Vagina (tissue), 2 donors: ENCODE data around the gene SEMA3D.

Experiments
- POLR2A ChIP-seq, 2 donors: fragments of 450-650 bp; IDR thresholded peaks; one replicate each; pipeline ENCODE4 v1.6.1; 2017; ENCODE audit warnings: antibody characterized with exemption in 2 of 2, mild to moderate bottlenecking in 2 of 2, moderate library complexity in 2 of 2
- TF ChIP-seq, protein P1 (sequence below), 3 experiments: fragments of 450-650 bp in 2 of 3; fragments of 200-600 bp in 1 of 3; sonication (generic) in 1 of 3; IDR thresholded peaks; one replicate each; pipeline ENCODE4 v1.5.1; 2017 to 2019; ENCODE audit warnings: antibody characterized with exemption in 3 of 3, mild to moderate bottlenecking in 2 of 3, moderate library complexity in 2 of 3

DNA sequence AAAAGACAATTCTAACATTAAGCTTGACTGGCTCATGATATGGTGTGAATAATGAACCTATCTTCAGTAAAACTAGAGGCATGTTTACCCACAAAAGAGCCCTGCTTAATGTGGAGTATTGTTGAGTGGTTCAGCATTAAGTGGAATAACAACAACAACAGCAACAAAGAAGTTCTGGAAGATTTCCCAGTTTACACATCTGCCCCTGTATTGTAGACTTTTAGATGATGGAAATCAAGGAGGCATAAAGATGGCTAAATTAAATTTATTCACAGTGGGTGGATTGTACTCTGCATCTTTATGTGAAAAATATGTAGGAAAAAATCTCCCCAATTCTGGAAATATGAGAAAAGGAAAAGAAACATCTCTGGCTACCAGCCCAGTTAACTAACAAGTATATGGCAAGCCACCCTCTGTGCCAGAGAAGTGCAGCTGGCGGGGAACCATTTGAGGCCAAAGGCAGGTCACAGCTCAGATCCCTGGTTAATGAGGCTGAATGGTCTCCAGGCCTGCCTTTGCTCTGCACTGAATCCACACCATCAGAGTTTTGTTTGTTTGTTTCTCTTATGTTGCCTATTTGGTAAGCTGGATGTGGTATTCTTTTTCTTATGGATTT, 186.0 kb downstream of the SEMA3D start:
- TF ChIP-seq, protein P1, sequence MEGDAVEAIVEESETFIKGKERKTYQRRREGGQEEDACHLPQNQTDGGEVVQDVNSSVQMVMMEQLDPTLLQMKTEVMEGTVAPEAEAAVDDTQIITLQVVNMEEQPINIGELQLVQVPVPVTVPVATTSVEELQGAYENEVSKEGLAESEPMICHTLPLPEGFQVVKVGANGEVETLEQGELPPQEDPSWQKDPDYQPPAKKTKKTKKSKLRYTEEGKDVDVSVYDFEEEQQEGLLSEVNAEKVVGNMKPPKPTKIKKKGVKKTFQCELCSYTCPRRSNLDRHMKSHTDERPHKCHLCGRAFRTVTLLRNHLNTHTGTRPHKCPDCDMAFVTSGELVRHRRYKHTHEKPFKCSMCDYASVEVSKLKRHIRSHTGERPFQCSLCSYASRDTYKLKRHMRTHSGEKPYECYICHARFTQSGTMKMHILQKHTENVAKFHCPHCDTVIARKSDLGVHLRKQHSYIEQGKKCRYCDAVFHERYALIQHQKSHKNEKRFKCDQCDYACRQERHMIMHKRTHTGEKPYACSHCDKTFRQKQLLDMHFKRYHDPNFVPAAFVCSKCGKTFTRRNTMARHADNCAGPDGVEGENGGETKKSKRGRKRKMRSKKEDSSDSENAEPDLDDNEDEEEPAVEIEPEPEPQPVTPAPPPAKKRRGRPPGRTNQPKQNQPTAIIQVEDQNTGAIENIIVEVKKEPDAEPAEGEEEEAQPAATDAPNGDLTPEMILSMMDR (IDR thresholded peaks at IDR 0.05), result no peak
- TF ChIP-seq POLR2A (IDR thresholded peaks at IDR 0.05), result no peak
